KOPT-K1 (cell line): Measurements from ENCODE around the gene PGLYRP4.

Experiments
- H3K27ac ChIP-seq: fragments of 200-600 bp; sonication (generic); 2 replicates; pipeline ENCODE4 v1.5.1; 2016; ENCODE audit warnings: antibody characterized with exemption, mild to moderate bottlenecking, low read depth, low read length; ENCODE audit not compliant: poor library complexity, severe bottlenecking
- H3K36me3 ChIP-seq: fragments of 200-600 bp; sonication (generic); 2 replicates; pipeline ENCODE4 v1.5.1; 2017; ENCODE audit warnings: antibody characterized with exemption, mild to moderate bottlenecking, low read length, moderate library complexity; ENCODE audit not compliant: insufficient read depth
- H3K9me3 ChIP-seq: fragments of 200-600 bp; sonication (generic); 2 replicates; pipeline ENCODE4 v1.5.1; 2017; ENCODE audit warnings: antibody characterized with exemption, low read length, mild to moderate bottlenecking; ENCODE audit not compliant: insufficient read depth, poor library complexity, severe bottlenecking

The PGLYRP4 gene

GRCh38 chr1:153348511-153349362 lies at the start of gene PGLYRP4:
PGLYRP4 (minus strand) TSS chr1:153348841; CDS start chr1:153347932, 909 bp downstream.
- Histone ChIP-seq H3K36me3 (no peaks in the 10 kb centered on the region), H3K9me3 (no peaks in the 10 kb centered on the region), H3K27ac (no peak within 1 kb of the TSS)

GRCh38 chr1:153397924-153398651 lies 49.4 kb upstream of the PGLYRP4 start:
- H3K27ac ChIP-seq, result no peak overlapping the region
- no peaks in the 10 kb centered on the region for H3K9me3 ChIP-seq

GRCh38 chr1:153397051-153397923 lies 48.6 kb upstream of the PGLYRP4 start:
- Histone ChIP-seq H3K36me3 (no peaks in the 10 kb centered on the region), H3K27ac (no peak overlapping the region), H3K9me3 (no peaks in the 10 kb centered on the region)

More at GRCh38 chr1:153397924-153398651, 49.4 kb upstream of the PGLYRP4 start:
- H3K36me3 ChIP-seq, result no peaks in the 10 kb centered on the region

GRCh38 chr1:153396461-153396860 lies 47.8 kb upstream of the PGLYRP4 start:
- no peaks in the 10 kb centered on the region for H3K9me3 ChIP-seq
- H3K27ac ChIP-seq, result no peak overlapping the region

GRCh38 chr1:153395776-153396175 lies 47.1 kb upstream of the PGLYRP4 start:
- Histone ChIP-seq H3K36me3 (no peaks in the 10 kb centered on the region), H3K9me3 (no peaks in the 10 kb centered on the region), H3K27ac (no peak overlapping the region)

More at GRCh38 chr1:153396461-153396860, 47.8 kb upstream of the PGLYRP4 start:
- H3K36me3 ChIP-seq, result no peaks in the 10 kb centered on the region

- no peak overlapping the region for H3K27ac ChIP-seq
- no peaks in the 10 kb centered on the region for H3K9me3 ChIP-seq
- H3K36me3 ChIP-seq, result no peaks in the 10 kb centered on the region
These were observed 46.6 kb upstream of the PGLYRP4 start for GRCh38 chr1:153395136-153395685.

- H3K9me3 ChIP-seq, result no peaks in the 10 kb centered on the region
- no peaks in the 10 kb centered on the region for H3K36me3 ChIP-seq
- no peak overlapping the region for H3K27ac ChIP-seq
These were observed 45.8 kb upstream of the PGLYRP4 start for GRCh38 chr1:153394391-153394790.

- Histone ChIP-seq H3K27ac (no peak overlapping the region), H3K36me3 (no peaks in the 10 kb centered on the region), H3K9me3 (no peaks in the 10 kb centered on the region)
These were observed 45.3 kb upstream of the PGLYRP4 start for GRCh38 chr1:153393926-153394325.

GRCh38 chr1:153392822-153393221 lies 44.2 kb upstream of the PGLYRP4 start:
- Histone ChIP-seq H3K27ac (no peak overlapping the region), H3K9me3 (no peaks in the 10 kb centered on the region), H3K36me3 (no peaks in the 10 kb centered on the region)

- Histone ChIP-seq H3K27ac (no peak overlapping the region), H3K36me3 (no peaks in the 10 kb centered on the region), H3K9me3 (no peaks in the 10 kb centered on the region)
These were observed 43.6 kb upstream of the PGLYRP4 start for GRCh38 chr1:153392258-153392657.

GRCh38 chr1:153390938-153391710 lies 42.5 kb upstream of the PGLYRP4 start, which contains the start of gene S100A8:
S100A8 (minus strand) TSS chr1:153391073; CDS start chr1:153390535, 538 bp downstream.
- no peak within 1 kb of the TSS for H3K27ac ChIP-seq
- no peaks in the 10 kb centered on the region for H3K36me3 ChIP-seq
- H3K9me3 ChIP-seq, result no peaks in the 10 kb centered on the region

GRCh38 chr1:153389973-153390879 lies 41.6 kb upstream of the PGLYRP4 start:
- Histone ChIP-seq H3K27ac (no peak overlapping the region), H3K9me3 (no peaks in the 10 kb centered on the region), H3K36me3 (no peaks in the 10 kb centered on the region)

- H3K27ac ChIP-seq, result no peak overlapping the region
- no peaks in the 10 kb centered on the region for H3K36me3 ChIP-seq
- no peaks in the 10 kb centered on the region for H3K9me3 ChIP-seq
These were observed 40.8 kb upstream of the PGLYRP4 start for GRCh38 chr1:153389401-153389800.
